Uterus (tissue), 4 donors: ENCODE measurements around the gene HCCS. TPM values are rescaled to one million over a fixed set of nuclear protein-coding genes. Genes with fewer than 3 reads are reported as not detected.
A peak's percentile ranks its signal among the peaks of the same experiment; 100 is the strongest.

Source experiments
- DNase-seq, 2 donors: peaks; one replicate each; pipeline ENCODE4 v3.0.0-alpha.2; 2019 to 2020
- H3K27ac ChIP-seq, 2 donors: fragments of 200-600 bp; sonication (generic); 1 replicate in 1 of 2; 2 replicates in 1 of 2; pipeline ENCODE4 v1.5.1; 2016 to 2018
- H3K27me3 ChIP-seq, 2 donors: fragments of 200-600 bp; sonication (generic); one replicate each; pipeline ENCODE4 v1.5.1; 2018 to 2019; ENCODE audit warnings: control low read depth in 1 of 2
- H3K36me3 ChIP-seq, 2 donors: fragments of 200-600 bp; sonication (generic); one replicate each; pipeline ENCODE4 v1.5.1; 2019; ENCODE audit warnings: control low read depth in 1 of 2
- H3K4me1 ChIP-seq, 2 donors: fragments of 200-600 bp; sonication (generic); one replicate each; pipeline ENCODE4 v1.5.1; 2018 to 2019; ENCODE audit warnings: control low read depth in 1 of 2
- H3K4me3 ChIP-seq, 2 donors: fragments of 200-600 bp; sonication (generic); 1 replicate in 1 of 2; 2 replicates in 1 of 2; pipeline ENCODE4 v1.5.1; 2018 to 2019; ENCODE audit warnings: mild to moderate bottlenecking in 1 of 2
- H3K9me3 ChIP-seq, 2 donors: fragments of 200-600 bp; sonication (generic); one replicate each; pipeline ENCODE4 v1.5.1; 2019; ENCODE audit warnings: control low read depth in 1 of 2
- CTCF ChIP-seq, 4 experiments: fragments of 200-600 bp in 2 of 4; fragments of 450-650 bp in 2 of 4; sonication (generic) in 2 of 4; IDR thresholded peaks; one replicate each; pipeline ENCODE4 v1.5.1; 2016 to 2019; ENCODE audit warnings: antibody characterized with exemption in 4 of 4, mild to moderate bottlenecking in 2 of 4, moderate library complexity in 1 of 4
- POLR2A ChIP-seq, 2 donors: fragments of 450-650 bp; IDR thresholded peaks; one replicate each; pipeline ENCODE4 v1.6.1; 2016; ENCODE audit warnings: antibody characterized with exemption in 2 of 2, mild to moderate bottlenecking in 1 of 2, moderate library complexity in 1 of 2
- intact Hi-C: fragments of 100-400 bp; cut with DNase I; formaldehyde crosslinking; loops from one replicate; pipeline ENCODE4 v1.15.1; 2023; ENCODE audit warnings: low total_unique reads
- total RNA-seq, 4 donors: library from RNA; depleted of rRNA in 3 of 4; stranded (reverse); fragments of >200 nt in 3 of 4; gene quantifications; one replicate each; pipeline versions ENCODE4 v1.1.0 to v1.2.4, GENCODE V29; 2014 to 2023
- donor health status: DM: yes; HTN: yes; CAD: no.

The HCCS gene
- total RNA-seq, 4 donors from 2014 or later: 0.77 to 15.5 (median 6.6) TPM

- intact Hi-C loops: no loop called here
- no peak for DNase-seq
- no peaks in the 10 kb centered on the region for H3K4me1 ChIP-seq
- no peaks in the 10 kb centered on the region for H3K27me3 ChIP-seq
- H3K9me3 ChIP-seq: no peaks in the 10 kb centered on the region
- TF ChIP-seq CTCF (IDR thresholded peaks at IDR 0.05) (no peak), POLR2A (IDR thresholded peaks at IDR 0.05) (no peak)
- H3K4me3 ChIP-seq: no peak overlapping the region
- no peaks in the 10 kb centered on the region for H3K36me3 ChIP-seq
- H3K27ac ChIP-seq: no peak overlapping the region
Measured at GRCh38 chrX:11099465-11099864, 11.7 kb upstream of the HCCS start.

- Histone ChIP-seq H3K27me3 (no peaks in the 10 kb centered on the region), H3K4me1 (no peaks in the 10 kb centered on the region), H3K27ac (peak overlapping the region; percentile 48 to 75), H3K9me3 (no peaks in the 10 kb centered on the region), H3K4me3 (no peak overlapping the region), H3K36me3 (no peaks in the 10 kb centered on the region)
- intact Hi-C loops: loop anchor here (10.0 kb wide), 2 partner anchors 476 to 906 kb away; partner anchors contain the start of gene MID1
- peak; percentile 30 to 52 for DNase-seq
- TF ChIP-seq CTCF (IDR thresholded peaks at IDR 0.05) (peak; percentile 36 to 55 (median 41)), POLR2A (IDR thresholded peaks at IDR 0.05) (no peak)
Measured at GRCh38 chrX:11100281-11101035, 10.7 kb upstream of the HCCS start.

GRCh38 chrX:11103006-11103405 is 8.1 kb upstream of the HCCS start:
- intact Hi-C loops: loop anchor here (10.0 kb wide), 2 partner anchors 478 to 908 kb away; partner anchors contain the start of gene MID1
- Histone ChIP-seq H3K9me3 (no peaks in the 10 kb centered on the region), H3K4me3 (no peak overlapping the region), H3K27ac (no peak overlapping the region), H3K36me3 (no peaks in the 10 kb centered on the region), H3K4me1 (no peaks in the 10 kb centered on the region), H3K27me3 (no peaks in the 10 kb centered on the region)
- no peak for DNase-seq
- TF ChIP-seq POLR2A (IDR thresholded peaks at IDR 0.05): no peak
- no peak for TF ChIP-seq CTCF (IDR thresholded peaks at IDR 0.05)

GRCh38 chrX:11103751-11104150 is 7.4 kb upstream of the HCCS start:
- no peak overlapping the region for H3K27ac ChIP-seq
- intact Hi-C loops: loop anchor here (10.0 kb wide), 2 partner anchors 479 to 909 kb away; partner anchors contain the start of gene MID1
- no peak for DNase-seq
- no peaks in the 10 kb centered on the region for H3K36me3 ChIP-seq
- H3K9me3 ChIP-seq: no peaks in the 10 kb centered on the region
- no peak for TF ChIP-seq POLR2A (IDR thresholded peaks at IDR 0.05)
- no peak for TF ChIP-seq CTCF (IDR thresholded peaks at IDR 0.05)
- H3K27me3 ChIP-seq: no peaks in the 10 kb centered on the region
- no peak overlapping the region for H3K4me3 ChIP-seq
- no peaks in the 10 kb centered on the region for H3K4me1 ChIP-seq

GRCh38 chrX:11105080-11105479 is 6.1 kb upstream of the HCCS start:
- Histone ChIP-seq H3K9me3 (no peaks in the 10 kb centered on the region), H3K27ac (no peak overlapping the region), H3K27me3 (no peaks in the 10 kb centered on the region), H3K4me3 (no peak overlapping the region), H3K4me1 (no peaks in the 10 kb centered on the region), H3K36me3 (no peaks in the 10 kb centered on the region)
- intact Hi-C loops: loop anchor here (10.0 kb wide), 2 partner anchors 480 to 910 kb away; partner anchors contain the start of gene MID1
- no peak for TF ChIP-seq CTCF (IDR thresholded peaks at IDR 0.05)
- no peak for TF ChIP-seq POLR2A (IDR thresholded peaks at IDR 0.05)
- no peak for DNase-seq
